ENCODE results near the gene WDR27.

DNA sequence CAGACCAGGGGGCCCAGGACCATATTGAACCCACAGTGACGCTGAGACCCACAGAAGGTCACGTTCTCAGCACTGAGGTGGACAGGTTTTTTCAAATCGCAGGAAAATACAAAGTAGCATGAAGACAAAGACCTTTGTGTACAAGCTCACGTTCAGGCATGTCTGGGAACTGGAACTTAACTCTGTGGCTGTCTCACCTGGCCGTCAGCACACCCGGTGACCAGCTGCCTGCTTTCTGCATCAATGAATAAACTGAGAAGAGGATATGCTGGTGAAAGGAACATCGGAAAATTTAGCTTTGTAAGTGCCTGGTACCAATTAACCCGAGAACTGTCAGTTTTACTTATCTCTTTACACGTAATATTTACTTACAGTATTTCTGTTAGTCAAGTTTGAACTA, 36.5 kb downstream of the WDR27 start:
- TF ChIP-seq, protein P1, sequence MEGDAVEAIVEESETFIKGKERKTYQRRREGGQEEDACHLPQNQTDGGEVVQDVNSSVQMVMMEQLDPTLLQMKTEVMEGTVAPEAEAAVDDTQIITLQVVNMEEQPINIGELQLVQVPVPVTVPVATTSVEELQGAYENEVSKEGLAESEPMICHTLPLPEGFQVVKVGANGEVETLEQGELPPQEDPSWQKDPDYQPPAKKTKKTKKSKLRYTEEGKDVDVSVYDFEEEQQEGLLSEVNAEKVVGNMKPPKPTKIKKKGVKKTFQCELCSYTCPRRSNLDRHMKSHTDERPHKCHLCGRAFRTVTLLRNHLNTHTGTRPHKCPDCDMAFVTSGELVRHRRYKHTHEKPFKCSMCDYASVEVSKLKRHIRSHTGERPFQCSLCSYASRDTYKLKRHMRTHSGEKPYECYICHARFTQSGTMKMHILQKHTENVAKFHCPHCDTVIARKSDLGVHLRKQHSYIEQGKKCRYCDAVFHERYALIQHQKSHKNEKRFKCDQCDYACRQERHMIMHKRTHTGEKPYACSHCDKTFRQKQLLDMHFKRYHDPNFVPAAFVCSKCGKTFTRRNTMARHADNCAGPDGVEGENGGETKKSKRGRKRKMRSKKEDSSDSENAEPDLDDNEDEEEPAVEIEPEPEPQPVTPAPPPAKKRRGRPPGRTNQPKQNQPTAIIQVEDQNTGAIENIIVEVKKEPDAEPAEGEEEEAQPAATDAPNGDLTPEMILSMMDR (IDR thresholded peaks at IDR 0.05 in 8 of 11, conservative IDR thresholded peaks at IDR 0.05 in 3 of 11), result no peak
- TF ChIP-seq POLR2A (IDR thresholded peaks at IDR 0.05), result no peak

Measured in spleen (tissue), 7 donors.